SK-MEL-5 (cell line): ENCODE data around the gene PRM3. TPM values are rescaled to one million over a fixed set of nuclear protein-coding genes. Genes with fewer than 3 reads are reported as not detected.

Source experiments
- DNase-seq: peaks from one replicate; pipeline ENCODE4 v3.0.0-alpha.2; 2016; ENCODE audit warnings: low read depth, low spot score
- in situ Hi-C: cut with HindIII; loops from 2 replicates; pipeline ENCODE4 v1.10.0; 2016; ENCODE audit warnings: low sequenced_read_pairs, high pct_unique_total_duplicates, low pct_unique_long_range_greater_than_20kb
- polyA plus RNA-seq, 2 experiments: library from polyadenylated mRNA; depleted of rRNA; stranded (reverse); fragments of >200 nt; gene quantifications; 2 replicates each; pipeline ENCODE4 v1.2.3, GENCODE V29; 2015
- total RNA-seq: library from RNA; depleted of rRNA; stranded (reverse); fragments of >200 nt; shearing (Covaris generic); gene quantifications from 2 replicates; pipeline ENCODE4 v1.2.3, GENCODE V29; 2014; rRNA removed

The PRM3 gene
- not detected in 2 replicates for total RNA-seq
- polyA plus RNA-seq (2015; cell fraction: cytosol; rRNA removed) = not detected in 2 replicates
- polyA plus RNA-seq (2015; cell fraction: nucleus; rRNA removed) = not detected in 2 replicates

- in situ Hi-C loops = no loop called here
- no peak for DNase-seq
Measured at GRCh38 chr16:11272921-11273720, at the start of gene PRM3. Gene PRM3 (minus strand): TSS chr16:11273629. CDS start chr16:11273595, 34 bp downstream.

DNA sequence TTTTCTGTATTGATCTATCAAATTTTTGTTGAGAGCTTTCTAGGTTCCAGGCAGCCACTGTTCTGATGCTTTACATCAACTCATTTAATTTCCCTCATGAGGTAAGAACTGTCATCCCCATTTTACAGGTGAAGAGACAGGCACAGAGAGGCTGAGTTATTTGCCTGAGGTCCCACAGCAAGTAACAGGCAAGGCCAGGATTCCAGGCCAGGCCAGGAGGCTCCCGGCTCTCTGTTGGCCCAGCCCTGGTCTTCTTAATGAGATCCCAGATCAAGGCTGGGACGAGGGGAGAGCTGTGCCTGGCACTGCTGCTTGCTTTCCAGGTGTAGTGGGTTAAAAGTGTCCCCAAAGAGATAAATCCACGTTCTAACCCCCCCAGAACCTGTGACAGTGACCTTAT, 49.4 kb upstream of the PRM3 start:
- in situ Hi-C loops = no loop called here
- DNase-seq = no peak

- in situ Hi-C loops = no loop called here
- DNase-seq = no peak
Measured at GRCh38 chr16:11321662-11322061, 48.2 kb upstream of the PRM3 start.

GRCh38 chr16:11320170-11320569, 46.7 kb upstream of the PRM3 start:
- no peak for DNase-seq
- in situ Hi-C loops = no loop called here

DNA sequence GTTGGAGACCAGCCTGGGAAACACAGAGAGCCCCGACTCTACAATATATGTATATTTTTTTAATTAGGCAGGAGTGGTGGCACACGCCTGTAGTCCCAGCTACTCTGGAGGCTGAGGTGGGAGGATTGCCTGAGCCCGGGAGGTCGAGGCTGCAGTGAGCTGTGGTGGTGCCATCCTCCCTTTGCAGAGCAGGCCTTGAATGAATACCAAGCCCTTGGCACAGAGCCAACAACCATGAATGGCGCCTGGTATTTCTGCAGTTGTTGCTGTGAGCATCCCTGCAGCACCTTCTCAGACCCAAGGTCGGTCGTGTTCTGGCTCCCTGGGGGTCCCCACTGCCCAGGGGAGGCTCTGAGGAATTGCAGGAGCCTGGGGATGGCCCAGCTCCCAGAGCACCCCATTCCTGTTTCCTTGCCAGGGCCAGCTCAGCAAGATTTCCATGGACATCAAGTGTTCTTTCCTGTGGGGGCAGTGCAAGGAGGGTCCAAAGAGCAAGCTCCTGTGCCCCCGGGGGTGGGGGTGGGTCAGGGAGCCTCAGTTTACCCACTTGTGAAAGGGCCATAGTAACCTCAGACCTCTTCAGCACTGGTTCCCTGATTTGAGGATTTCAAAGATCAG, 46.2 kb upstream of the PRM3 start:
- in situ Hi-C loops = no loop called here
- DNase-seq = peak; percentile 31

GRCh38 chr16:11318817-11319216, 45.4 kb upstream of the PRM3 start:
- DNase-seq = no peak
- in situ Hi-C loops = no loop called here

GRCh38 chr16:11316331-11317015, 43.0 kb upstream of the PRM3 start:
- DNase-seq = no peak
- in situ Hi-C loops = no loop called here

DNA sequence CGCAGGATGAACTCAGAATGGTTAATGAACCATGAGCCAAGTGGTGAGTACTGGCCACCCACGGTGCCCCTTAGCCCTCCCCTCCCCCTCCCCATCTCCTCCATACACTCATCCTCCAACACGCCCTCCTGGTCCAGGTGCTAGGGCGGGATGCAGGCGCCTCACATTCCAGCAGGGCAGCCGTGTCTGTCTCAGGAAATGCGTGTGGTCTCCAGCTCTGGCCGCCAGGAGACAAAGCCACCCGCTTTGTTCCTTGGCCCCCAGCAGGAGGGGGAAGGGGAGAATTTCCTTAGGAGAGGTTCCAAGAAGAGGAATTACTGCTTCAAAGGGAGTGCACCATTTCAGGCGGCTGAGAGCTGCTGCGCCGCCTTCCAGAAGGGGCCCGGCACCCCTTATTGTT, 42.1 kb upstream of the PRM3 start:
- DNase-seq = no peak
- in situ Hi-C loops = no loop called here

DNA sequence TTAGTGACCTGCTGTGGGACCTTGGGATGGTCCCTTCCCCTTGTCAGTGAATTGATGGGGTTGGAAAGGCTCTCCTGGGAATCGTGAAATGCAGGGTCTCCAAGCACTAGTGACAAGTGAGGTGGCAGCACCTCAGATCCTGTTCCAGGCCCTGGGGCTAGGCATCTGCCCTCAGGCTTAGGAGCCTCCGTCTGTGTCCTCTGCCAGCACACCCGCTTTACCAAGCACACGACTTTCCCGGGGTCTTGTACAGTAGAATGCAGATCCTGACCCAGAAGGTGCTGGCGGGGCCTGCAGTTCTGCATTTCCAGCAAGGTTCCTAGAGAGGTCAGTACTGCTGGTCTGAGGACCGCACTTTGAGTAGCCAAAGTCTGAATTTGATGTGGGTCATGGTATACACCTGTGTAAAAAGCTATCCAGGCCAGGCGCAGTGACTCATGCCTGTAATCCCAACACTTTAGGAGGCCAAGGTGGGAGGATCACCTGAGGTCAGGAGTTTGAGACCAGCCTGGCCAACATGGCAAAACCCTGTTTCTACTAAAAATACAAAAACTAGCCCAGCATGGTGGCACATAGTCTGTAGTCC, 41.0 kb upstream of the PRM3 start:
- in situ Hi-C loops = no loop called here
- DNase-seq = no peak

DNA sequence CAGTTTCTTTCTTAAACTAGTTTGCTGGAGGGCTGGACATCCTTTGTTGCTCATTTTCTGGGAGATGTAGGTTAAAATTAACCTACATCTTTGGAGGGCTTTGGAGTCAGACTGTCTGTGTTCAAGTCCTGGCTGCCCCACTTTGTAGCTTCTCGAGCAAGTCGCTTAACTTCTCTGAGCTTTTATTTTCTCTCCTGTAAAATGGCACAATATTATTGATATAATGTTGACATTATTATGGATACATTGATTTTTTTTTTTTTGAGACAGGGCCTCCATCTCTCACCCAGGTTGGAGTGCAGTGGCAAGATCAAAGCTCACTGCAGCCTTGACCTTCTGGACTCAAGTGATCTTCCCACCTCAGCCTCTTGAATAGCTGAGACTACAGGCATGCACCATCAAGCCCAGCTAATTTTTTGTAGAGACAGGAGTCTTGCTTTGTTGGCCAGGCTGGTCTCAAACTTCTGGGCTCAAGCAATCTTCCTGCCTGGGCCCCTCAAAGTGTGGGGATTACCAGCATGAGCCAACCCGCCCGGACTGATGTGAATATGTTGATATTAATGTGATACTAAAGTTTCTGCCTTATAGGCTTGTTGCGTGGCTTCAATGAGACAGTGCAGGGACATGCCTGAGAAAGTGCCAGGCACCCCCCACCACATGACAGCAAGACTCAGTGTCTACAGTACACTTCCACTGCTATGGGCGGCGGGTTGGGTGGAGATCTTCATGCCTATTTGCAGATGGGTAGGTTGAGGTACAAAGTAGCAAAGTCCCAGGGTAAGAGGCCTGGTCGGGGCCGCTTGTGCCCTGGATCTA, 40.3 kb upstream of the PRM3 start:
- no peak for DNase-seq
- in situ Hi-C loops = no loop called here

DNA sequence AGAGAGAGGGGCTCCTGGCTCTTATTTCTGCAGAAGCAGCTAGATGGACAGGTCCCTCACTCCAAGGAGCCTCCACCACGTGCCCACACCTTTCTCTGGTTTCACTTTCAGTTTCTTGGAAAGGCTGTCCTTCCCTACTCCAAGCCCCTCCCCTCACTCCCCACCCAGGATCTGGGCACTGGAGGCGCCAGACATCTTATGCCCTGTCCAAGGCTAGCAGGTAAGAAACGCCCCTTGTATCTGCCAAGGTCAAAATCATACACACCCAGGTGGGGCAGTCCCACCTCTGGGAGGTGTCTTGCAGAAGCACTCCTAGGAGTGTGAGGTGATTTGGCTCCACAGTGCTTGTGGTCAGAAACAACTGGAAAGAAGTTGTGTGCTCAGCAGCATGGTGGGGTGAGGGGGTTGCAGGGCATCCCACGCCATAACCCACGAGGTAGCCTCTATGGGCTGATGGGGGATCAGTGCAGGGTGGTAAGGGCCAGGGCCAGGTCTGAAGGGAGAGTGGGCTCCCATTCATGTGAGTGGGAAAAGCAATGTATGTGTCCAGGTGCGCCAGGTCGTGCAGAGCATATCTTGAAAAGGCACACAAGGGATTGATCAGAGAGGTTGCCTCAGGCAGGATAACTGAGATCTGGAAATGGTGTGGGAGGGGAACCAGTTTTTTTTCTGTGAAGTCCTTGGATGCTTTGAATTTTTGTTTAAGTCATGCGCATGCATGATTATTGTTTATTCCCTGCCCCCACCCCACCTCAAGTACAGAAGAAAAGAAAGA, 39.5 kb upstream of the PRM3 start:
- DNase-seq = peak; percentile 47
- in situ Hi-C loops = no loop called here

DNA sequence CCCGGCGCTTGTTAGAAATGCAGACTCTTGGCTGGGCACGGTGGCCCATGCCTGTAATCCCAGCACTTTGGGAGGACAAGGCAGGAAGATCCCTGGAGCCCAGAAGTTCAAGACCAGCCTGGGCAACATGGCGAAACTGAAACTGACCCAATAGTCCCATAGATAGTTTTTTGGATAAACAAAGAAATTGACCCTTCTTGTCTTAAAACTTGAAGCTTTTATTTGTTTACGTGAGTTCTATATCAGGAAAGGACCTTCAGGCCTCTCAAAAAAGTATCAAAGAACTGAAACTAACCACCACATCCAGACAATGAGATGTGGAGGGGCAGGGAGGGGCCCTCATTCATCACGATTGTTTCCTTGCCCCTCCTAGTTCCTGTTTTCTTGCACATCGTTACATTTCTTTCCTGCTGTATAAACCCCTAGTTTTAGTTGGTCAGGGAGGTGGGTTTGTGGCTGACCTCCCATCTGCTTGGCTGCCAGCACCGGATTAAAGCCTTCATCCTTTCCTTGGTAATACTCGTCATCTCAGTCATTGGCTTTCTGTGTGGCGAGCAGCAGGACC, 37.6 kb upstream of the PRM3 start:
- no peak for DNase-seq
- in situ Hi-C loops = no loop called here

DNA sequence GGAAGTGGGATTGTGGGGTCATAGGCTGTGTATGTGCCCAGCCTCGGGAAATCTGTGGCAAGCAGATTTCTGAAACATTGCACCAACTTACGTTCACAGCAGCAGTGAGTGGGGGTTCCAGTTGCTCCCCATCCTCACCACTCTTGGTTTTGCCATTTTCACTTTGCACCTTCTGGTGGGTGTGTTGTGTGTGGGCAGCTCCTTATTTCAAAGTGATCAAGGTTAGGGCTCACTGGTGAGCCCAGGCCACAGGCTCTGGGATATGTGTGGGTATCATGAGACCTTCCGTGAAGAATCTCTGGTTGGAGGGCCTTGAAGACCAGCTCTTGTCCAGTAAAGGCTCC, 37.2 kb upstream of the PRM3 start:
- in situ Hi-C loops = no loop called here
- no peak for DNase-seq

DNA sequence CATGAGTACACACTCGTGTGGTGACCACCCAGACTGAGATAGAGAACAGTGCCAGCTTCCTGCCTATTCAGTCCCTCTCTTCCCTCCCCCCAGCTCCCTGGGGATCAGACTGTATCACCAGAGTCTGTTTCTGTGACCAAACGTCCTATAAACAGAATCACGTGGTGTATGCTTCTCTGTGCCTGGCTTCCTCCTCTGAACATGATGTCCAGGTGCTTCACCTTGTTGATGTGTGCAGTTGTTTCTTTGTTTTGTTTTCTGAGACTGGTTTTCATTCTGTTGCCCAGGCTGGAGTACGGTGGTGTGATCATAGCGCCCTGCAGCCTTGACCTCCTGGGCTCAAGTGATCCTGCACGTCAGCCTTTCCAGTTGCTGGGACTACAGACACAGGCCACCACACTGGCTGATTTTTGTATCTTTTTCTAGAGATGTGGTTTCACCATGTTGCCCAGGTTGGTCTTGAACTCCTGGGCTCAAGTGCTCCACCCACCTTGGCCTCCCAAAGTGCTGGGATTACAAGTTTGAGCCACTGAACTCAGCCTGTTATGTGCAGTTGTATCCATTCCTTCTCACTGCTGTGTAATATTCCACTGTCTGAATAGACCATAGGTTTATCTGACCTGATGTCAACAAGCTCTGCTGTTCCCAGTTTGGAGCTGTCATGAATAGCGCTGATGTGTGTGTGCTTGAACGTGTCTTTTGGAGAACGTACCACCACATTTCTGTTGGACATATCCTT, 36.6 kb upstream of the PRM3 start:
- in situ Hi-C loops = no loop called here
- no peak for DNase-seq

DNA sequence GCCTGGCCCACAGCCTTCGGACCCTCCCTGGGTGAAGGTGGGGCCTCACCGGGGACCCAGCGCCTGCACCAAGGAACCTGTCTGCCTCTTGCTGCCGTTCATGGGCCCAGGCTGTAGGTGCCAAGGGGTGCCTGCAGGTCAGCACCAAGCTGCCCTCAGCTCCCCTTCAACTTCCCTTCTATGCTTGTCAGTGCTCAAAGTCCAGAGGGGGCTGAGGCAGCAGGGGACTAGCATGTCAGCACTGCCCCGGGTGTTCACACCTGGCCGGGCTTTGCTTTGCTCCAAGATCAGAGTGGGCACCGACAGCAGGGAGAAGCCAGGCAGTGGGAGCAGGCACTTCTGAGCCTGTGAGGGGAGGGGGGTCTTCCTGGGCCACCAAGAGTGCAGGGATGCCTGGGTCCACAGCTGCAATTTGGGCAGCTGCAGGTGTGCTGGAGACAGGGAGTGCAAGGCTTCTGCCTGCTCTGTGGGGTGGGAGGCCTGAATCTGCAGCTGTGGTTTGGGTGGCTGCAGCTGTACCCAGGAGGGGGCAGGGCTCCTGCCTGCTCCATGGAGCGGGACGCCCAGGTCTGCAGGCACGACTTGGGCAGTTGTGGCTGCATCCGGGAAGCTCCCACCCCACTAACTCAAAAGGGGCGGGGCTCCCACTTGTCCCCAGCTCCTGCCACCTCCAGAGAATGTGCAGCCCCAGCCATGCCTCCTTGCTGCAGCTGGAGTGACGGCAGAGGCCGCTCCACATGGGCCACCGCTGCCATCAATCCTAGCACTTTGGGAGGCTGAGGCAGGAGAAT, 35.3 kb upstream of the PRM3 start:
- in situ Hi-C loops = no loop called here

More for the DNA sequence above, 35.3 kb upstream of the PRM3 start:
- DNase-seq = no peak
